NCI-H1930 (cell line): ENCODE measurements around the gene LY6G6F.
A peak's percentile ranks its signal among the peaks of the same experiment; 100 is the strongest.
"Not testable (repeated sequence)": the region's sequence is repeated elsewhere in the genome, so short reads cannot be mapped to it uniquely, and the experiment has no call there.

Experiments
- DNase-seq, 2 experiments: peaks; one replicate each; lab custom pipeline; 2025; lab: John Stamatoyannopoulos, UW

LY6G6F gene

GRCh38 chr6:31702819-31703716 lies 3.6 kb upstream of the LY6G6F start, which contains the start of gene ABHD16A:
Gene ABHD16A, minus strand, starts transcription at chr6:31703324. Its CDS starts 43 bp downstream, at chr6:31703281.
- DNase-seq = peak; percentile 95

GRCh38 chr6:31705931-31706330 lies 735 bp upstream of the LY6G6F start:
- no peak for DNase-seq

- DNase-seq = no peak
Measured at GRCh38 chr6:31707701-31708100, 1.0 kb downstream of the LY6G6F start.

GRCh38 chr6:31708224-31708623 lies 1.6 kb downstream of the LY6G6F start:
- DNase-seq = no peak

GRCh38 chr6:31709157-31709556 lies 2.5 kb downstream of the LY6G6F start:
- not testable (repeated sequence) for DNase-seq

- DNase-seq = no peak
Measured at GRCh38 chr6:31710523-31711219, 4.0 kb downstream of the LY6G6F start.

- no peak for DNase-seq
Measured at GRCh38 chr6:31711233-31711632, 4.6 kb downstream of the LY6G6F start.

- DNase-seq = no peak
Measured at GRCh38 chr6:31712296-31712695, 5.6 kb downstream of the LY6G6F start.

GRCh38 chr6:31713465-31713864 lies 6.8 kb downstream of the LY6G6F start:
- DNase-seq = no peak

GRCh38 chr6:31713991-31714684 lies 7.5 kb downstream of the LY6G6F start:
- DNase-seq = no peak

GRCh38 chr6:31715022-31715958 lies 8.6 kb downstream of the LY6G6F start, which contains the start of gene LY6G6D:
Gene LY6G6D, plus strand, starts transcription at chr6:31715348. Its CDS starts 8 bp downstream, at chr6:31715356.
- DNase-seq = no peak

GRCh38 chr6:31717499-31718222 lies 11.0 kb downstream of the LY6G6F start:
- DNase-seq = peak; percentile 70 to 74

- DNase-seq = no peak
Measured at GRCh38 chr6:31718265-31718664, 11.6 kb downstream of the LY6G6F start.

GRCh38 chr6:31719001-31719400 lies 12.3 kb downstream of the LY6G6F start:
- no peak for DNase-seq

- DNase-seq = no peak
Measured at GRCh38 chr6:31720196-31720770, 13.6 kb downstream of the LY6G6F start.

GRCh38 chr6:31721351-31722020 lies 14.8 kb downstream of the LY6G6F start, which contains the start of gene LY6G6C:
Gene LY6G6C, minus strand, starts transcription at chr6:31721746. Its CDS starts 67 bp downstream, at chr6:31721679.
- no peak for DNase-seq

GRCh38 chr6:31722173-31722572 lies 15.5 kb downstream of the LY6G6F start:
- DNase-seq = no peak

- DNase-seq = no peak
Measured at GRCh38 chr6:31723245-31723979, 16.7 kb downstream of the LY6G6F start, which contains the start of gene MPIG6B. Gene MPIG6B, plus strand, starts transcription at chr6:31723373. Its CDS starts 11 bp downstream, at chr6:31723384.
